ENCODE measurements around the gene INPP4B. TPM values are rescaled to one million over a fixed set of nuclear protein-coding genes. Genes with fewer than 3 reads are reported as not detected.

Gene INPP4B
- total RNA-seq, 2 experiments from 2014 or later: 55.7 to 60.5 TPM

DNA sequence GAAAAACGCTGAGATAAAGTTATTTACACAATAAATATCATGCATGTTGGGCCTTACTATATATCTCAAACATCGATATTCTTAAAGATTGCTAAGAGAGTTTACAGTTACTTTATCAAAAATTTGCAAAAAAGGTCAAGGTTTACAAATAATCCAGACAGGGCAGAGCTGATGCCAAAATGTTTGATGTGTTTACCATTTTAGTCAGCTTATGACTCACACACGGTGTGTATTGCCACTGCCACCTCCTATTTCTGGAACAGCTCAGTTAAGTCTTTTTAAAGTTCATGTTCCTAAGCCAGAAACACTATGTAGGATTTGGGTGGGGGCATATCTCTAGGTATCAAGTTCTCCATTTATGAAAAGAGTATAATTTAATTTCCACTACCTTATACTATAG, 580.6 kb downstream of the INPP4B start:
- Mint-ChIP-seq H3K4me1 (ENCODE audit: low read depth) (peaks cover 84% of the 10 kb centered on the region), H3K36me3 (ENCODE audit: low read depth) (peaks cover 56% of the 10 kb centered on the region), H3K4me3 (peak overlapping the region; percentile 26), H3K27me3 (ENCODE audit: low read depth) (no peaks in the 10 kb centered on the region), H3K27ac (peak overlapping the region; percentile 88), H3K9me3 (no peaks in the 10 kb centered on the region)
- CTCF ChIA-PET: interaction anchor here (2.0 kb wide), 1 partner anchor 17 kb away, joined by 7 read pairs; no protein-coding TSS in a partner anchor
- peak; percentile 56 for DNase-seq
- intact Hi-C loops (cut with micrococcal nuclease): loop anchor here (5.0 kb wide), 1 partner anchor 447 kb away; no protein-coding TSS in a partner anchor

DNA sequence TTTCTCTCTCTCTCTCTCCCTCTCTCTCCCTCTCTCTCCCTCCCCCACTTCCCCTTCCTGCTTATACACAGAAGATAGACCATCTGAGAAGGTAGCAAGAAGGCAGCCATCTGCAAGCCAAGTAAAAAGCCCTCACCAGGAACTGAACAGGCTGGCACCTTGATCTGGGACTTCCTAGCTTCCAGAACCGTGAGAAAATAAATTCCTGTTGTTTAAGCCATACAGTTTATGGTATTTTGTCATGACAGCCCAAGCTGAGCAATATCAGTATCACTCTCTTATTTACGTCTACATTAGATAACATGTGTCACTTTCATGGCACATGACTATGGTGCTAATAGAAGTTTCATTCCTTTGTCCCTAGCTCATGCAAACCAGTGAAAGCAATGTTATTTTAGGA, 581.1 kb downstream of the INPP4B start:
- no peaks in the 10 kb centered on the region for H3K9me3 Mint-ChIP-seq
- H3K4me1 Mint-ChIP-seq (ENCODE audit: low read depth): peaks cover 78% of the 10 kb centered on the region
- H3K4me3 Mint-ChIP-seq: no peak overlapping the region
- H3K27ac Mint-ChIP-seq: peak overlapping the region; percentile 88
- H3K36me3 Mint-ChIP-seq (ENCODE audit: low read depth): peaks cover 56% of the 10 kb centered on the region
- H3K27me3 Mint-ChIP-seq (ENCODE audit: low read depth): no peaks in the 10 kb centered on the region
- no peak for DNase-seq
- intact Hi-C loops (cut with micrococcal nuclease): loop anchor here (5.0 kb wide), 1 partner anchor 447 kb away; no protein-coding TSS in a partner anchor
- CTCF ChIA-PET: interaction anchor here (2.0 kb wide), 1 partner anchor 18 kb away, joined by 7 read pairs; no protein-coding TSS in a partner anchor

DNA sequence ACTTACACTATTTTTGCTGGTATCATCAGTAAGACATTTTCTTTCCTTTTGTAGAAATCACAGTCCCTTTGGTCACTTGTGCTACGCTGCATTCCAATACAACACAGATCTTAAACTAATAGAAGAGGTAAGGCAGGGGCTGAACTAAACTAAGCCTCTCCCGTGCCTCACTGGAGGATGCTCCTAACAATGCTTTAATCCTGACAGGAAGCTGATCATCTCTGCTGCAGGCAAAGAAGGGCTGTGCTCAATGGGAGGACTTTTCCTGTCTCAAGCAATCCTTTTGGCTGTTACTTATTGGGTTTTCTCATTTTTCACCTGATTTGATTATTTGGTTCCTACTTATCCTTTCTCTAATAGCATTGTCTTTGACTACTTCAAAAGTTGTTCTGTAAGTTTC, 583.1 kb downstream of the INPP4B start:
- peaks cover 53% of the 10 kb centered on the region for H3K36me3 Mint-ChIP-seq (ENCODE audit: low read depth)
- no peak overlapping the region for H3K4me3 Mint-ChIP-seq
- CTCF ChIA-PET: no interaction called here
- intact Hi-C loops (cut with micrococcal nuclease): no loop called here
- H3K4me1 Mint-ChIP-seq (ENCODE audit: low read depth): peaks cover 62% of the 10 kb centered on the region
- H3K9me3 Mint-ChIP-seq: peaks cover 2% of the 10 kb centered on the region
- no peak for DNase-seq
- H3K27me3 Mint-ChIP-seq (ENCODE audit: low read depth): no peaks in the 10 kb centered on the region
- no peak overlapping the region for H3K27ac Mint-ChIP-seq

DNA sequence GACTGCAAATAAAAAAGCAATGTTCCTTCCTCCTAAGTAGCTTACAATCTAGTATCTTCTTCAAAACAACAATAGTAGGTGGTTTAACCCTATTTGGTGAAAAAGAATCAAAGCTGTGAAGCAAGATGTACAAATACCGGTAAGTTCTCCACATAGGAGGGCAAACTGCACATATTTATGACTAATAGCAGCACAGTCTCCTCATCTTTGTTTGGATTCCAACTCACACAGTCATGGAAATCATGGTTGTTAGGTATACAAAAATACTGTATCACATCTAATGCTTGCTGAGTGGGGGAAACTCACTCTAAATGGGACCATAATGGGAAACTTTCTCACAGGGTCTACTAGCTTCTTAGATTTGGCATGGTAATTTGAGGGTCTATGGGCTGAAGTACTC, 597.2 kb downstream of the INPP4B start:
- CTCF ChIA-PET: no interaction called here
- DNase-seq: no peak
- Mint-ChIP-seq H3K36me3 (ENCODE audit: low read depth) (peaks cover 46% of the 10 kb centered on the region), H3K4me3 (no peak overlapping the region), H3K27ac (no peak overlapping the region), H3K4me1 (ENCODE audit: low read depth) (peaks cover 15% of the 10 kb centered on the region), H3K27me3 (ENCODE audit: low read depth) (no peaks in the 10 kb centered on the region), H3K9me3 (peaks cover 2% of the 10 kb centered on the region)
- intact Hi-C loops (cut with micrococcal nuclease): no loop called here

DNA sequence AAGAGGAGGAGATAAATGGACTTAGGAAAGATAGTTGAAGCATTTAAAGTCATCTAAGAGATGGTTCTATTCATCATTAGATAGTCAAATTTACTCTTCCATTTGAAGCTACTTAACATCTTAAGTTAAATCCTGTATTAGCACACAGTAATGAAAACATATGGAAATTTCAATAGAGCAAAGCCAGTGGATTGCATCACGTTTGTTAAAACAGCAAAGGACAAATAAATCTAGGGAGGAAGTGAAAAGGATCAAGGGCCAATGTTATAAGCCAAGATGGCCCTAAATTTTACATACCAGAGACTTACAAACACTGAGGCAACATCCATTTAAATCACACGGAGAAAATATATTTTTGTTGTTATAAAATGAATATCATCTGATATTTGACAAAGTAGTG, 602.8 kb downstream of the INPP4B start:
- H3K27me3 Mint-ChIP-seq (ENCODE audit: low read depth): no peaks in the 10 kb centered on the region
- CTCF ChIA-PET: no interaction called here
- H3K36me3 Mint-ChIP-seq (ENCODE audit: low read depth): peaks cover 41% of the 10 kb centered on the region

DNA sequence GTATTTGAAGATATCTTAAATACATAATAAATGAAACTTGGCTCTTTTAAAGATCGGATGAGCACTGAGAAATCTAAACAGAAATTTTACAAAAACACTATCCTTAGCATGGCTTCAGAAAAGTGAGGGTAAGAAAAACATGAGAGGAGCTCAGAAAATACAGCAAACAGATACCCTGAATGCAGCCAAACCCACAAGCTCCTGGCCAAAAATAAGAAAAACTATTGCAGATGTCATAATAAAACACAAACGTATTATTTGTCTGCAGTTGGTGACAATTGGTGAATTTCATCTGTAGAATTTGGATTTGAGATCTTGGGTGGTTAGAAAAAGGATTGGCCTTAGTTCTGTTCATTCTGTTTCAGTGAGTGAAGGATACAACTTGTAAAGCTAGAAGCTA, 603.9 kb downstream of the INPP4B start:
- no peaks in the 10 kb centered on the region for H3K9me3 Mint-ChIP-seq
- H3K4me3 Mint-ChIP-seq: no peak overlapping the region
- peaks cover 22% of the 10 kb centered on the region for H3K4me1 Mint-ChIP-seq (ENCODE audit: low read depth)
- intact Hi-C loops (cut with micrococcal nuclease): no loop called here
- H3K36me3 Mint-ChIP-seq (ENCODE audit: low read depth): peaks cover 34% of the 10 kb centered on the region
- no peak overlapping the region for H3K27ac Mint-ChIP-seq
- CTCF ChIA-PET: no interaction called here
- no peaks in the 10 kb centered on the region for H3K27me3 Mint-ChIP-seq (ENCODE audit: low read depth)
- no peak for DNase-seq

More for the DNA sequence above, 602.8 kb downstream of the INPP4B start:
- Mint-ChIP-seq H3K4me1 (ENCODE audit: low read depth) (peaks cover 27% of the 10 kb centered on the region), H3K4me3 (no peak overlapping the region), H3K9me3 (peaks cover 2% of the 10 kb centered on the region), H3K27ac (no peak overlapping the region)
- no peak for DNase-seq
- intact Hi-C loops (cut with micrococcal nuclease): no loop called here

DNA sequence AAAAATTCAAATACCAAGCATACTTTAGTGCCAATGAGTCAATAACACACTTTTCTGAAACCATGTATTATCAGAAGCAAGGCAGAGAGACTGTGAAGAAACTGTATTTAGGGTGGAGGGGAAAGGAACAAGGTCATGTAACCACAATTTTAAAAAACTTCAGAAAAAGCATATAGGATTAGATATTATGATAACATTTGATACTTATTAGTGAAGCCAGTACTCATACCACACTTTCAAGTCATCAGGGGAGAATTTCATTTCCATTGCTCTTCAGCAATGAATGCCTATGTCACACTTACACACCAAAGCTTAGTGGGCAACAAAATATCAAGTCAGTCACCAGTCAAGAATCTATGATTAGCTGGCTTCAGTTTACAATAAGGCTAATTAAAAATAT, 607.5 kb downstream of the INPP4B start:
- intact Hi-C loops (cut with micrococcal nuclease): no loop called here

DNA sequence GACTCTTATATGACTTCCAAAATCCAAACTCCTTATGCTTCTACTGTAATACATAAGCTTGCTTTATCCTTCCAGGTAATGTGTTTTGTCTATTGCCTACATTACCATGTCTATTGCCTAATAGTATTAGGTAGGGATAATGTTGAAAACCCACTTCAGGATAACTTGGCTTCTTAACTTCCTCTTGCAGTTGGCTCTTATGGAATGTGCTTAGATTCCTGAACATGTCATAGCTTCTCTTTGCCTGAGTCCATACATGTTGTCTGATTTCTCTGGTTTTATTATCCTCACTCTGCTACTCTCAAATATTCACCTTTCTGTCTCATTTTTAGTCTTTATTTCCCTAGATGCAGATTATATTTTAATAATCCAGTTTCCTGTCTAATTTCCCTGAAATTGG, 609.8 kb downstream of the INPP4B start:
- intact Hi-C loops (cut with micrococcal nuclease): no loop called here
- H3K36me3 Mint-ChIP-seq (ENCODE audit: low read depth): peaks cover 20% of the 10 kb centered on the region
- CTCF ChIA-PET: no interaction called here
- H3K4me1 Mint-ChIP-seq (ENCODE audit: low read depth): peaks cover 9% of the 10 kb centered on the region
- H3K27me3 Mint-ChIP-seq (ENCODE audit: low read depth): no peaks in the 10 kb centered on the region
- H3K9me3 Mint-ChIP-seq: no peaks in the 10 kb centered on the region
- no peak overlapping the region for H3K4me3 Mint-ChIP-seq
- no peak for DNase-seq
- H3K27ac Mint-ChIP-seq: no peak overlapping the region

More for the DNA sequence above, 607.5 kb downstream of the INPP4B start:
- DNase-seq: no peak
- Mint-ChIP-seq H3K4me1 (ENCODE audit: low read depth) (peaks cover 20% of the 10 kb centered on the region), H3K27me3 (ENCODE audit: low read depth) (no peaks in the 10 kb centered on the region), H3K9me3 (no peaks in the 10 kb centered on the region), H3K27ac (no peak overlapping the region), H3K36me3 (ENCODE audit: low read depth) (peaks cover 22% of the 10 kb centered on the region), H3K4me3 (no peak overlapping the region)
- CTCF ChIA-PET: no interaction called here

DNA sequence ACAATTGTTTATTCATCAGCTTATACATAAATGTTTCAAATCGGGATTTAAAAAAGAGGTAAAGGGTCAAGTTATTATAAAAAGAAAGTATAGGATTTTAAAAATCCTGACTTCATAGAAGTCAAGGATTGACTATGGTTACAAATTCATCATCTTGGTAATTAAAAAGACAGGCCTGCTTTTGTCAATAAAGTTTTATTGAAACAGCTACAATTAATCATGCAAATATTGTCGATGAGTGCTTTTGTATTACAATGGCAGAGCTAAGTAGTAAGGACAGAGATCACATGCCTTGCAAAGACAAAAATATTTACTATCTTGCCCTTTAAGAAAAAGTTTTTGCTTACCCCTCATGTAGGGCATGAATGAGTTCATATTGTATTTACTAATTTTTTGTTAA, 614.3 kb downstream of the INPP4B start:
- CTCF ChIA-PET: interaction anchor here (0.7 to 1.0 kb wide), 2 partner anchors 15 to 33 kb away, joined by 3 to 5 read pairs; no protein-coding TSS in a partner anchor
- Mint-ChIP-seq H3K9me3 (no peaks in the 10 kb centered on the region), H3K27me3 (ENCODE audit: low read depth) (no peaks in the 10 kb centered on the region), H3K4me1 (ENCODE audit: low read depth) (peaks cover 13% of the 10 kb centered on the region), H3K36me3 (ENCODE audit: low read depth) (peaks cover 26% of the 10 kb centered on the region), H3K27ac (no peak overlapping the region), H3K4me3 (no peak overlapping the region)
- no peak for DNase-seq
- intact Hi-C loops (cut with micrococcal nuclease): no loop called here

DNA sequence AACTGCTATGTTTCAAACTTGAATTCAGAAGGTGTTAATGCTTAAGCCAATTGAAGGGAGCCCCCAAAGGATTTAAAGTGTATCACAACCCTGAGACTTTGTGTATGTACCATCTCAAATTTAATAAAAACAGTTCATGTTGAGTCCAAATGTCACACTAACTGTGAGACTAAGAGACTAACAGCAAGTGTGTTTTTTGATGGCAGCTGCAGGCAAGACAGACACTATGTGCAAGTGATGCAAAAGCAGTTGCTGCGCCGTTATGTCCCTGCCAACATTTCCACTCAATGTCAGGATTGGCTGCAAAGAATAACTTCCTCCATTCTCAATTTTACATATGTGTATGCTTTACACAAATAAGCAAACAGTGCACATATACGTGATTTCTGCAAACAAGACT, 615.1 kb downstream of the INPP4B start:
- peaks cover 15% of the 10 kb centered on the region for H3K4me1 Mint-ChIP-seq (ENCODE audit: low read depth)
- H3K36me3 Mint-ChIP-seq (ENCODE audit: low read depth): peaks cover 24% of the 10 kb centered on the region
- H3K4me3 Mint-ChIP-seq: no peak overlapping the region
- intact Hi-C loops (cut with micrococcal nuclease): no loop called here
- CTCF ChIA-PET: no interaction called here
- H3K27me3 Mint-ChIP-seq (ENCODE audit: low read depth): no peaks in the 10 kb centered on the region
- H3K9me3 Mint-ChIP-seq: no peaks in the 10 kb centered on the region
- no peak overlapping the region for H3K27ac Mint-ChIP-seq
- DNase-seq: no peak

DNA sequence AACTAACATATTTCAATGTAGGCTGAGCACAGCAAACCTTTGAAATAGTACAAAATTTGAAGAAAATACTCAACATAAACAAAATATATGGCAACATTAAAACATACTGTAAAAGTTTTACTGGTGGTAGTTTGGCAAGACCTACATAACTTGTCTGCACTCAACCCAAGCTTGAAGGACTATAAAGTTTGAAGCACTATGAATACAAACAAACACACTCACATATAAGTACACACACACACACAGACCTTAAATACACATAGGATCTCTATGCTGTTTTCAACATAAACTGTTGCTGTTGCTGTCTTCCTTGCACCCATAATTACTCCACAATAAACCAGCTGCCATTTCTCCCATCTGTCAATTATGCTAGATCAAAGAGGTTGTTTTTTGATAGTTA, 620.1 kb downstream of the INPP4B start:
- CTCF ChIA-PET: no interaction called here
- Mint-ChIP-seq H3K36me3 (ENCODE audit: low read depth) (peaks cover 22% of the 10 kb centered on the region), H3K27ac (no peak overlapping the region), H3K9me3 (no peaks in the 10 kb centered on the region), H3K4me3 (no peak overlapping the region), H3K4me1 (ENCODE audit: low read depth) (peaks cover 22% of the 10 kb centered on the region), H3K27me3 (ENCODE audit: low read depth) (no peaks in the 10 kb centered on the region)
- DNase-seq: no peak
- intact Hi-C loops (cut with micrococcal nuclease): no loop called here

DNA sequence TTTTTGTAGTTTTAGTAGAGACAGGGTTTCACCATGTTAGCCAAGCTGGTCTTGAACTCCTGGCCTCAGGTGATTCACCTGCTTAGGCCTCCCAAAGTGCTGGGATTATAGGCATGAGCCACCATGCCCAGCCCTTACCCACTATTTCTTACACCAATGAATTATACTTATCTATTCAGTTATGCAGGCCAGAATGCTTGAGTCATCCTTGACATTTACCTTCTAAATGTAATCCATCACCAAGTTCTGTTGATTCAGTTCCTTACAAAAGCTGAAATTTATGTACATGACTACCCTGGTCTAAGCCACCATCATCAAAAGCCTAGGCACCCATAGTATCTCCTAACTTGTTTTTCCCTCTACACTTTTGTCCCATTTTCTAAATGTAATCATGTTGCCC, 624.0 kb downstream of the INPP4B start:
- peaks cover 17% of the 10 kb centered on the region for H3K4me1 Mint-ChIP-seq (ENCODE audit: low read depth)
- no peaks in the 10 kb centered on the region for H3K9me3 Mint-ChIP-seq
- no peak overlapping the region for H3K4me3 Mint-ChIP-seq
- CTCF ChIA-PET: no interaction called here
- no peak for DNase-seq
- H3K27ac Mint-ChIP-seq: no peak overlapping the region
- H3K27me3 Mint-ChIP-seq (ENCODE audit: low read depth): no peaks in the 10 kb centered on the region
- intact Hi-C loops (cut with micrococcal nuclease): no loop called here
- peaks cover 17% of the 10 kb centered on the region for H3K36me3 Mint-ChIP-seq (ENCODE audit: low read depth)

DNA sequence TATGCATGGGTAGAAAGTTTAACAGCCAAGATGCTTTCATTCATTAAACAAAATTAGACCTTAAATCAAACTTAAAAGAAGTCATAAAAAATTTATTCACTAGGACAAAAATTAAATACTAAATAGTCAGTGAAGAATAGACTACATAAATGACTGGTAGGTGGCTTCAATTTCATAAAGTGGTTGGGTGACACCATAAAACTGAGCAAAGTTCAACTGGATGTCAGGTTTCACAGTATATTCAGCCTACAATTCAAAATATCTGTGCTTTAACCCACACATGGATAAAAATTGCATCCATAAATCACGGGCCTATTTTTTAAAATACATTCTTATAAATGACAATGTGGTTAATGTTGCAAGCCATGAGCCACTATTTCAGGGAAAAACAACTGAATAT, 627.4 kb downstream of the INPP4B start:
- H3K9me3 Mint-ChIP-seq: no peaks in the 10 kb centered on the region
- H3K4me1 Mint-ChIP-seq (ENCODE audit: low read depth): peaks cover 20% of the 10 kb centered on the region
- H3K27me3 Mint-ChIP-seq (ENCODE audit: low read depth): no peaks in the 10 kb centered on the region
- CTCF ChIA-PET: no interaction called here
- H3K4me3 Mint-ChIP-seq: no peak overlapping the region
- intact Hi-C loops (cut with micrococcal nuclease): no loop called here
- DNase-seq: no peak
- peaks cover 20% of the 10 kb centered on the region for H3K36me3 Mint-ChIP-seq (ENCODE audit: low read depth)
- no peak overlapping the region for H3K27ac Mint-ChIP-seq

Data from activated naive CD4-positive, alpha-beta T cell treated with anti-CD3 and anti-CD28 coated beads for 36 hours (primary cell).